K562 (cell line): ENCODE data around the gene ENKUR. TPM values are rescaled to one million over a fixed set of nuclear protein-coding genes. Genes with fewer than 3 reads are reported as not detected.
A peak's percentile ranks its signal among the peaks of the same experiment; 100 is the strongest.

Experiments
- FIP1L1 ChIP-seq: fragments of 200-400 bp; formaldehyde crosslinking; IDR thresholded peaks from 2 replicates; pipeline ENCODE4 v1.6.1; 2018; ENCODE audit warnings: mild to moderate bottlenecking, low read depth, low read length; ENCODE audit not compliant: poor library complexity, severe bottlenecking
- FOSL1 ChIP-seq: fragments of 200-800 bp; sonication (Bioruptor generic); conservative IDR thresholded peaks from 2 replicates; pipeline ENCODE4 v1.6.1; 2016; ENCODE audit warnings: missing genetic modification characterization, missing compliant biosample characterization
- GABPB2 ChIP-seq: fragments of 250-450 bp; sonication (Bioruptor Pico); conservative IDR thresholded peaks from 2 replicates; pipeline ENCODE4 v1.5.1; 2021; ENCODE audit warnings: mild to moderate bottlenecking
- HNRNPLL ChIP-seq: fragments of 200-400 bp; formaldehyde crosslinking; IDR thresholded peaks from 2 replicates; pipeline ENCODE4 v1.6.1; 2017; ENCODE audit warnings: low read length, low read depth, mild to moderate bottlenecking; ENCODE audit not compliant: poor library complexity, severe bottlenecking
- PML ChIP-seq: IDR thresholded peaks from 2 replicates; pipeline ENCODE4 v1.6.1; 2012; ENCODE audit warnings: low read length, inconsistent platforms
- SMARCA4 ChIP-seq: fragments of 450-650 bp; IDR thresholded peaks from 2 replicates; pipeline ENCODE4 v1.6.1; 2016
- SMARCE1 ChIP-seq: fragments of 450-650 bp; IDR thresholded peaks from 2 replicates; pipeline ENCODE4 v1.7.1; 2016; ENCODE audit warnings: mild to moderate bottlenecking
- SP1 ChIP-seq: sonication (generic); formaldehyde crosslinking; IDR thresholded peaks from 2 replicates; pipeline ENCODE4 v1.8.1; 2022; ENCODE audit warnings: mild to moderate bottlenecking, missing genetic modification reagents
- TAL1 ChIP-seq: fragments of 450-650 bp; IDR thresholded peaks from 2 replicates; pipeline ENCODE4 v1.6.1; 2016; ENCODE audit warnings: mild to moderate bottlenecking
- ZBED1 ChIP-seq: IDR thresholded peaks from 2 replicates; pipeline ENCODE4 v1.6.1; 2014
- ZKSCAN8 ChIP-seq: fragments of 200-800 bp; sonication (Bioruptor generic); IDR thresholded peaks from 2 replicates; pipeline ENCODE4 v1.6.1; 2016; ENCODE audit warnings: missing genetic modification characterization, missing compliant biosample characterization
- ZNF143 ChIP-seq: sonication (generic); formaldehyde crosslinking; IDR thresholded peaks from 2 replicates; pipeline ENCODE4 v1.9.0; 2022; ENCODE audit warnings: mild to moderate bottlenecking, missing genetic modification reagents
- ZNF699 ChIP-seq: fragments of 250-450 bp; sonication (Bioruptor Pico); IDR thresholded peaks from 2 replicates; pipeline ENCODE4 v1.8.0; 2021; ENCODE audit warnings: mild to moderate bottlenecking, moderate library complexity; ENCODE audit not compliant: insufficient replicate concordance
- polyA plus RNA-seq, 8 experiments: library from polyadenylated mRNA; depleted of rRNA in 4 of 8; stranded (reverse) in 5 of 8; unstranded in 3 of 8; fragments of >200 nt; fragmentation: Nextera tagmentation in 2 of 8; fragmentation: Illumina TruSeq in 1 of 8; extraction: Ambion mirVana in 2 of 8; extraction: Trizol in 1 of 8; gene quantifications; 2 replicates each; pipeline versions ENCODE4 v1.2.1 to v1.2.3, GENCODE V29; 2011 to 2014; ENCODE audit warnings: inconsistent platforms in 1 of 8, missing spikeins in 1 of 8
- total RNA-seq, 7 experiments: library from RNA; depleted of rRNA in 6 of 7; stranded (reverse); fragments of >200 nt in 6 of 7; fragmentation: Illumina TruSeq in 2 of 7; extraction: Trizol in 2 of 7; gene quantifications; 2 replicates each; pipeline versions ENCODE4 v1.2.1 to v1.2.3, GENCODE V29; 2011 to 2021; ENCODE audit warnings: low replicate concordance in 1 of 7
- TF ChIP-seq, protein P1 (sequence below): fragments of 150-350 bp; IDR thresholded peaks from 2 replicates; pipeline ENCODE4 v1.6.1; 2014; ENCODE audit warnings: low read depth, mild to moderate bottlenecking, low read length, borderline replicate concordance
- TF ChIP-seq, protein P2 (sequence below), 2 experiments: fragments of 450-650 bp; IDR thresholded peaks; 2 replicates each; pipeline ENCODE4 v1.6.1; 2018; ENCODE audit warnings: mild to moderate bottlenecking in 2 of 2, low read depth in 1 of 2; ENCODE audit not compliant: partially characterized antibody in 2 of 2
- TF ChIP-seq, protein P3 (sequence below): fragments of 250-450 bp; sonication (Bioruptor Pico); IDR thresholded peaks from 2 replicates; pipeline ENCODE4 v1.4.0; 2020; ENCODE audit warnings: borderline replicate concordance
- TF ChIP-seq, protein P4 (sequence below): fragments of 250-450 bp; sonication (Bioruptor Pico); IDR thresholded peaks from 2 replicates; pipeline ENCODE4 v1.5.1; 2021; ENCODE audit warnings: mild to moderate bottlenecking

The ENKUR gene
- total and polyA plus RNA-seq, 9 of the 15 experiments (the other 6 are each of a cell fraction or from before 2014, with no cell fraction given): 0.06 to 0.46 (median 0.20) TPM

DNA sequence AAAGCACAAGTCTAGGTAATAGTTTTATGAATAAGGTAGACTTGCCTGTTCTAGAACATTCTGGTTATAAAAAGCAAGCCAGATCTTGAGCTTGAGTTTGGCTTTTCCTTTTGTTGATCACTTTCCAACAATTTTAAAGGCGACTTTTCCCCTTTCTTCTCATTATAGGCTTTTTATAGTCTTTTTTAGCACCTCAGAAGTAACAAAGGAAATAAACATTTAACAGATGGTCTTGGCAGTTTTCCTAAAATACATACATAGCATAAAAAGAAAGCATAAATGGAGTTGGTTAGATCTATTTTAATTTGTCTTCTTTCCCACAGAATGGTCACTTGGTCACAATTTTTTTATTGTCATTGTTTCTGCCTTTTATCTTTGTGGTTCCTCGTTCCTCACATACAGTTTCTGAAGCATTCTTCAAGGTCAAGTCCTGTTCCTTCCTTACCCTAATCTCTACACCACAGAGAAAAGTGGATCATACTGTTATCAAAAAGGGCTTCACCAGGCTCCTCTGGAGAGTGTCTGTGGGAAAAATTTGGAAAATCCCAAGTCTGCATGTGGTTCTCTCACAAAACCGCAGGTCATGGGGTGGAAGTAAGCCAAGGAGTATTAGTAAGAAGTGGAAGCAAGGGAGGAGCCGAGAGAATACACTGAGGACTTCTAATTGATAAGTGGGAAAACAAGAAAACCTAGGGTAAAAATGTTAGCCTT lies 31.8 kb upstream of the ENKUR start (continued):
- TF ChIP-seq, protein P1, sequence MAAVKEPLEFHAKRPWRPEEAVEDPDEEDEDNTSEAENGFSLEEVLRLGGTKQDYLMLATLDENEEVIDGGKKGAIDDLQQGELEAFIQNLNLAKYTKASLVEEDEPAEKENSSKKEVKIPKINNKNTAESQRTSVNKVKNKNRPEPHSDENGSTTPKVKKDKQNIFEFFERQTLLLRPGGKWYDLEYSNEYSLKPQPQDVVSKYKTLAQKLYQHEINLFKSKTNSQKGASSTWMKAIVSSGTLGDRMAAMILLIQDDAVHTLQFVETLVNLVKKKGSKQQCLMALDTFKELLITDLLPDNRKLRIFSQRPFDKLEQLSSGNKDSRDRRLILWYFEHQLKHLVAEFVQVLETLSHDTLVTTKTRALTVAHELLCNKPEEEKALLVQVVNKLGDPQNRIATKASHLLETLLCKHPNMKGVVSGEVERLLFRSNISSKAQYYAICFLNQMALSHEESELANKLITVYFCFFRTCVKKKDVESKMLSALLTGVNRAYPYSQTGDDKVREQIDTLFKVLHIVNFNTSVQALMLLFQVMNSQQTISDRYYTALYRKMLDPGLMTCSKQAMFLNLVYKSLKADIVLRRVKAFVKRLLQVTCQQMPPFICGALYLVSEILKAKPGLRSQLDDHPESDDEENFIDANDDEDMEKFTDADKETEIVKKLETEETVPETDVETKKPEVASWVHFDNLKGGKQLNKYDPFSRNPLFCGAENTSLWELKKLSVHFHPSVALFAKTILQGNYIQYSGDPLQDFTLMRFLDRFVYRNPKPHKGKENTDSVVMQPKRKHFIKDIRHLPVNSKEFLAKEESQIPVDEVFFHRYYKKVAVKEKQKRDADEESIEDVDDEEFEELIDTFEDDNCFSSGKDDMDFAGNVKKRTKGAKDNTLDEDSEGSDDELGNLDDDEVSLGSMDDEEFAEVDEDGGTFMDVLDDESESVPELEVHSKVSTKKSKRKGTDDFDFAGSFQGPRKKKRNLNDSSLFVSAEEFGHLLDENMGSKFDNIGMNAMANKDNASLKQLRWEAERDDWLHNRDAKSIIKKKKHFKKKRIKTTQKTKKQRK: no peak
- TF ChIP-seq ZKSCAN8 (CRISPR knock-in tag): no peak
- TF ChIP-seq, protein P2, sequence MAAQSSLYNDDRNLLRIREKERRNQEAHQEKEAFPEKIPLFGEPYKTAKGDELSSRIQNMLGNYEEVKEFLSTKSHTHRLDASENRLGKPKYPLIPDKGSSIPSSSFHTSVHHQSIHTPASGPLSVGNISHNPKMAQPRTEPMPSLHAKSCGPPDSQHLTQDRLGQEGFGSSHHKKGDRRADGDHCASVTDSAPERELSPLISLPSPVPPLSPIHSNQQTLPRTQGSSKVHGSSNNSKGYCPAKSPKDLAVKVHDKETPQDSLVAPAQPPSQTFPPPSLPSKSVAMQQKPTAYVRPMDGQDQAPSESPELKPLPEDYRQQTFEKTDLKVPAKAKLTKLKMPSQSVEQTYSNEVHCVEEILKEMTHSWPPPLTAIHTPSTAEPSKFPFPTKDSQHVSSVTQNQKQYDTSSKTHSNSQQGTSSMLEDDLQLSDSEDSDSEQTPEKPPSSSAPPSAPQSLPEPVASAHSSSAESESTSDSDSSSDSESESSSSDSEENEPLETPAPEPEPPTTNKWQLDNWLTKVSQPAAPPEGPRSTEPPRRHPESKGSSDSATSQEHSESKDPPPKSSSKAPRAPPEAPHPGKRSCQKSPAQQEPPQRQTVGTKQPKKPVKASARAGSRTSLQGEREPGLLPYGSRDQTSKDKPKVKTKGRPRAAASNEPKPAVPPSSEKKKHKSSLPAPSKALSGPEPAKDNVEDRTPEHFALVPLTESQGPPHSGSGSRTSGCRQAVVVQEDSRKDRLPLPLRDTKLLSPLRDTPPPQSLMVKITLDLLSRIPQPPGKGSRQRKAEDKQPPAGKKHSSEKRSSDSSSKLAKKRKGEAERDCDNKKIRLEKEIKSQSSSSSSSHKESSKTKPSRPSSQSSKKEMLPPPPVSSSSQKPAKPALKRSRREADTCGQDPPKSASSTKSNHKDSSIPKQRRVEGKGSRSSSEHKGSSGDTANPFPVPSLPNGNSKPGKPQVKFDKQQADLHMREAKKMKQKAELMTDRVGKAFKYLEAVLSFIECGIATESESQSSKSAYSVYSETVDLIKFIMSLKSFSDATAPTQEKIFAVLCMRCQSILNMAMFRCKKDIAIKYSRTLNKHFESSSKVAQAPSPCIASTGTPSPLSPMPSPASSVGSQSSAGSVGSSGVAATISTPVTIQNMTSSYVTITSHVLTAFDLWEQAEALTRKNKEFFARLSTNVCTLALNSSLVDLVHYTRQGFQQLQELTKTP (IDR thresholded peaks at IDR 0.05; ENCODE audit: low read depth in 1 of 2, partially characterized antibody in 2 of 2): no peak
- peak; percentile 73 for TF ChIP-seq FOSL1 (tag)
- TF ChIP-seq, protein P3, sequence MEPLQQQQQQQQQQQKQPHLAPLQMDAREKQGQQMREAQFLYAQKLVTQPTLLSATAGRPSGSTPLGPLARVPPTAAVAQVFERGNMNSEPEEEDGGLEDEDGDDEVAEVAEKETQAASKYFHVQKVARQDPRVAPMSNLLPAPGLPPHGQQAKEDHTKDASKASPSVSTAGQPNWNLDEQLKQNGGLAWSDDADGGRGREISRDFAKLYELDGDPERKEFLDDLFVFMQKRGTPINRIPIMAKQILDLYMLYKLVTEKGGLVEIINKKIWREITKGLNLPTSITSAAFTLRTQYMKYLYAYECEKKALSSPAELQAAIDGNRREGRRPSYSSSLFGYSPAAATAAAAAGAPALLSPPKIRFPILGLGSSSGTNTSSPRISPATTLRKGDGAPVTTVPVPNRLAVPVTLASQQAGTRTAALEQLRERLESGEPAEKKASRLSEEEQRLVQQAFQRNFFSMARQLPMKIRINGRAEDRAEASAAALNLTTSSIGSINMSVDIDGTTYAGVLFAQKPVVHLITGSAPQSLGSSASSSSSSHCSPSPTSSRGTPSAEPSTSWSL: no peak
- TF ChIP-seq FIP1L1: no peak
- TF ChIP-seq PML: peak; percentile 52; the same call in 1 of the 2 replicates
- no peak for TF ChIP-seq ZBED1
- TF ChIP-seq, protein P4, sequence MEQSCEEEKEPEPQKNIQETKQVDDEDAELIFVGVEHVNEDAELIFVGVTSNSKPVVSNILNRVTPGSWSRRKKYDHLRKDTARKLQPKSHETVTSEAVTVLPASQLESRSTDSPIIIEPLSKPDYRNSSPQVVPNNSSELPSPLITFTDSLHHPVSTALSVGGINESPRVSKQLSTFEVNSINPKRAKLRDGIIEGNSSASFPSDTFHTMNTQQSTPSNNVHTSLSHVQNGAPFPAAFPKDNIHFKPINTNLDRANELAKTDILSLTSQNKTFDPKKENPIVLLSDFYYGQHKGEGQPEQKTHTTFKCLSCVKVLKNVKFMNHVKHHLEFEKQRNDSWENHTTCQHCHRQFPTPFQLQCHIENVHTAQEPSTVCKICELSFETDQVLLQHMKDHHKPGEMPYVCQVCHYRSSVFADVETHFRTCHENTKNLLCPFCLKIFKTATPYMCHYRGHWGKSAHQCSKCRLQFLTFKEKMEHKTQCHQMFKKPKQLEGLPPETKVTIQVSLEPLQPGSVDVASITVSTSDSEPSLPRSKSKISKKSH (CRISPR knock-in tag): no peak
- peak; percentile 82 for TF ChIP-seq TAL1
- no peak for TF ChIP-seq SP1 (CRISPR knock-in tag)
- TF ChIP-seq ZNF143: no peak
- peak; percentile 80 for TF ChIP-seq SMARCE1
- TF ChIP-seq SMARCA4: peak; percentile 82
- no peak for TF ChIP-seq GABPB2
- TF ChIP-seq HNRNPLL: no peak
- no peak for TF ChIP-seq ZNF699
